SK-N-SH (cell line): ENCODE data around the gene GPR180. TPM values are rescaled to one million over a fixed set of nuclear protein-coding genes. Genes with fewer than 3 reads are reported as not detected.
A peak's percentile ranks its signal among the peaks of the same experiment; 100 is the strongest.

Experiments
- CTCF ChIA-PET: fragments of 300-600, 350-600 bp; formaldehyde crosslinking; extraction: SDS; loops from one replicate; lab custom pipeline; 2021; lab: Yijun Ruan, JAX
- POLR2A ChIA-PET: fragments of 350-600 bp; sonication (Branson Sonifier 250); formaldehyde crosslinking; extraction: SDS; loops from one replicate; lab custom pipeline; 2020; ENCODE audit warnings: antibody characterized with exemption, inconsistent platforms; lab: Yijun Ruan, JAX
- DNase-seq: peaks from one replicate; pipeline ENCODE4 v3.0.0; 2012
- H2AFZ ChIP-seq: fragments of 200-600 bp; sonication (generic); 2 replicates; pipeline ENCODE4 v1.8.1; 2016; ENCODE audit warnings: antibody characterized with exemption, mild to moderate bottlenecking, low read depth
- H3F3A ChIP-seq: fragments of 200-600 bp; sonication (generic); replicated peaks from 2 replicates; pipeline ENCODE3; 2016; ENCODE audit warnings: antibody characterized with exemption, mild to moderate bottlenecking; ENCODE audit not compliant: insufficient read depth
- H3K27ac ChIP-seq, 2 experiments: fragments of 200-500 bp in 1 of 2; fragments of 200-600 bp in 1 of 2; sonication (Bioruptor generic) in 1 of 2; sonication (generic), shearing (Covaris generic) in 1 of 2; 2 replicates each; pipeline versions ENCODE4 v1.5.1 to v1.6.1; 2014 to 2016; ENCODE audit warnings: low read depth in 2 of 2, inconsistent platforms in 1 of 2, low read length in 1 of 2, mild to moderate bottlenecking in 1 of 2, mixed read lengths in 1 of 2
- H3K27me3 ChIP-seq: fragments of 200-600 bp; sonication (generic), shearing (Covaris generic); 2 replicates; pipeline ENCODE4 v1.6.1; 2016; ENCODE audit warnings: mixed run types; ENCODE audit not compliant: insufficient read depth
- H3K36me3 ChIP-seq, 2 experiments: fragments of 200-500 bp in 1 of 2; fragments of 200-600 bp in 1 of 2; sonication (Bioruptor generic) in 1 of 2; sonication (generic) in 1 of 2; replicated peaks in 1 of 2; 2 replicates each; pipeline versions ENCODE3 to v1.5.1; 2014 to 2016; ENCODE audit warnings: low read length in 1 of 2, mild to moderate bottlenecking in 1 of 2; ENCODE audit not compliant: insufficient read depth in 2 of 2, control insufficient read depth in 1 of 2
- H3K4me1 ChIP-seq, 2 experiments: fragments of 200-500 bp in 1 of 2; fragments of 200-600 bp in 1 of 2; sonication (Bioruptor generic) in 1 of 2; sonication (generic), shearing (Covaris generic) in 1 of 2; 2 replicates each; pipeline versions ENCODE4 v1.5.1 to v1.6.1; 2014 to 2016; ENCODE audit warnings: low read depth in 1 of 2, low read length in 1 of 2, mixed run types in 1 of 2; ENCODE audit not compliant: insufficient read depth in 2 of 2, control insufficient read depth in 1 of 2
- H3K4me2 ChIP-seq: fragments of 200-600 bp; sonication (generic), shearing (Covaris generic); 2 replicates; pipeline ENCODE4 v1.6.1; 2017; ENCODE audit warnings: mixed run types
- H3K4me3 ChIP-seq, 2 experiments: fragments of 200-500 bp in 1 of 2; fragments of 200-600 bp in 1 of 2; sonication (Bioruptor generic) in 1 of 2; sonication (generic), shearing (Covaris generic) in 1 of 2; 2 replicates each; pipeline versions ENCODE4 v1.5.1 to v1.8.1; 2014 to 2016; ENCODE audit warnings: low read depth in 2 of 2, inconsistent platforms in 1 of 2, low read length in 1 of 2, mild to moderate bottlenecking in 1 of 2, mixed read lengths in 1 of 2, moderate library complexity in 1 of 2
- H3K79me2 ChIP-seq: fragments of 200-600 bp; sonication (generic); 2 replicates; pipeline ENCODE4 v1.8.1; 2017; ENCODE audit warnings: mild to moderate bottlenecking; ENCODE audit not compliant: insufficient read depth
- H3K9ac ChIP-seq: fragments of 200-600 bp; sonication (generic); 2 replicates; pipeline ENCODE4 v1.6.1; 2017; ENCODE audit warnings: mixed run types
- H3K9me2 ChIP-seq: fragments of 200-600 bp; sonication (generic); 2 replicates; pipeline ENCODE4 v1.6.1; 2017; ENCODE audit warnings: mixed run types
- H3K9me3 ChIP-seq: fragments of 200-600 bp; sonication (generic); 2 replicates; pipeline ENCODE4 v1.6.1; 2017; ENCODE audit warnings: mixed run types, mild to moderate bottlenecking, moderate library complexity
- H4K20me1 ChIP-seq: fragments of 200-600 bp; sonication (generic); 2 replicates; pipeline ENCODE4 v1.6.1; 2017; ENCODE audit warnings: mild to moderate bottlenecking, mixed run types; ENCODE audit not compliant: insufficient read depth
- CTCF ChIP-seq: fragments of 200-600 bp; sonication (generic); IDR thresholded peaks from 2 replicates; pipeline ENCODE4 v1.6.1; 2017; ENCODE audit warnings: antibody characterized with exemption, mild to moderate bottlenecking, moderate library complexity
- EZH2phosphoT487 ChIP-seq: fragments of 200-600 bp; sonication (generic); IDR thresholded peaks from 2 replicates; pipeline ENCODE4 v1.6.1; 2017; ENCODE audit warnings: low read depth, mixed run types, mild to moderate bottlenecking, antibody characterized with exemption, moderate library complexity, borderline replicate concordance
- GABPA ChIP-seq: IDR thresholded peaks from 2 replicates; pipeline ENCODE4 v1.4.0; 2012; ENCODE audit warnings: low read depth, mild to moderate bottlenecking
- GATA2 ChIP-seq: sonication (generic); formaldehyde crosslinking; IDR thresholded peaks from 2 replicates; pipeline ENCODE4 v1.5.0; 2020; ENCODE audit warnings: mild to moderate bottlenecking, missing genetic modification reagents
- MEF2A ChIP-seq: IDR thresholded peaks from 2 replicates; pipeline ENCODE4 v1.4.0; 2012; ENCODE audit warnings: low read depth, borderline replicate concordance
- NRF1 ChIP-seq: IDR thresholded peaks from 2 replicates; pipeline ENCODE4 v1.6.1; 2012; ENCODE audit warnings: low read depth, mild to moderate bottlenecking, low read length
- POLR2AphosphoS5 ChIP-seq: IDR thresholded peaks from 2 replicates; pipeline ENCODE4 v1.6.1; 2012; ENCODE audit warnings: low read depth, low read length
- RAD21 ChIP-seq: IDR thresholded peaks from 2 replicates; pipeline ENCODE4 v1.6.1; 2012; ENCODE audit warnings: mild to moderate bottlenecking, low read length
- RFX5 ChIP-seq: IDR thresholded peaks from 2 replicates; pipeline ENCODE4 v1.6.1; 2012; ENCODE audit warnings: mild to moderate bottlenecking, improper control_type of control experiment, low read length
- RXRA ChIP-seq: IDR thresholded peaks from 2 replicates; pipeline ENCODE4 v1.4.0; 2012; ENCODE audit warnings: low read depth, mild to moderate bottlenecking, borderline replicate concordance
- USF1 ChIP-seq: IDR thresholded peaks from 2 replicates; pipeline ENCODE4 v1.4.0; 2012; ENCODE audit warnings: low read depth, borderline replicate concordance
- USF2 ChIP-seq: fragments of 150-350 bp; IDR thresholded peaks from 2 replicates; pipeline ENCODE4 v1.6.1; 2017; ENCODE audit warnings: antibody characterized with exemption, low read length, low read depth, borderline replicate concordance
- WGBS: methylation state at CpG from one replicate; pipeline ENCODE4 v1.1.6; 2017; ENCODE audit warnings: low lambda C conversion rate; 5-methylcytosine and 5-hydroxymethylcytosine counted together
- polyA plus RNA-seq, 3 experiments: library from polyadenylated mRNA; depleted of rRNA; stranded (reverse); fragments of >200 nt; gene quantifications; 2 replicates each; pipeline ENCODE4 v1.2.3, GENCODE V29; 2012
- TF ChIP-seq, protein P1 (sequence below): IDR thresholded peaks from 2 replicates; pipeline ENCODE4 v1.4.0; 2012; ENCODE audit warnings: low read depth
- TF ChIP-seq, protein P2 (sequence below): IDR thresholded peaks from 2 replicates; pipeline ENCODE4 v1.4.0; 2012; ENCODE audit warnings: low read depth, borderline replicate concordance
- TF ChIP-seq, protein P3 (sequence below): IDR thresholded peaks from 2 replicates; pipeline ENCODE4; 2012

GPR180 gene
- polyA plus RNA-seq, 1 of the 3 experiments (the other 2 are of a cell fraction), result 1.8 TPM

DNA sequence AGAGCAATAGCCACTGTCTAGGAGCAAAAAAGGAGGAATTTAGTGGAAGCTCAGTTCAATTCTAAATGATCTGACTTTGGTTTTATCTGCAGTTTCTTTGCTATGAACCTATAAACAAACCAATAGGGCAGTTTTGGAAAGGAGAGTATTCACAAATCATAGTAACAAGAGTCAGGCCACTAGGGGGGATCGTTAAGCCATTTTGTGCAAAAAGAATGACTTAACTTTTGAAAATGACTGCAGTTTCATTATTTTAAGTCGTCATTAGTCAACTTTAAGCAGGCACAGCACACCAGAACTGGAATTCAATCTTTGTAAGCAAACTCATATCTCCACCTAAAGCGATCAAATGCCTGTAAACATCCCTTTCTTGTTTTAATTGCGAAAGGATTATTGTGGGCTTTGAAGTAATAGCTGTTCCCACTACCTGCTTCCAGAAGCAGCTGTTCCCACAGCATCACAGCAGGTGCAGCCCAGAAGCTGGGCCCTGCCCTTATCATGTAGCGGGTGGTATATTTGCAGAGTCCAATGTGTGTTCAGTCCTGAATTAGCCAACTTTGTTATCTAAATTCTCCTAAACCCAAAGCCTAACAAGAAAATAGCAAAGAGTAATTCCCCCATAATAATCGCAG lies 59.2 kb downstream of the GPR180 start:
- peaks cover 0 to 5% of the 10 kb centered on the region in 2 experiments; a peak in 2 of 4 replicates for H3K4me1 ChIP-seq
- H3K27ac ChIP-seq, result no peak overlapping the region
- H3K4me2 ChIP-seq, result no peak overlapping the region
- TF ChIP-seq MEF2A (no peak), RAD21 (peak; percentile 54), CTCF (peak; percentile 48)
- 59% methylated on average over 6 of the region's 6 CpGs for WGBS
- H3K9me3 ChIP-seq, result no peaks in the 10 kb centered on the region
- no peaks in the 10 kb centered on the region for H3F3A ChIP-seq
- peaks cover 21% of the 10 kb centered on the region; the same call in 1 of the 2 replicates for H3K27me3 ChIP-seq
- no peaks in the 10 kb centered on the region for H3K9me2 ChIP-seq
- POLR2A ChIA-PET, result no interaction called here
- DNase-seq, result peak; percentile 13
- no peak overlapping the region for H2AFZ ChIP-seq
- no peaks in the 10 kb centered on the region for H3K36me3 ChIP-seq
- H3K4me3 ChIP-seq, result no peak overlapping the region
- H4K20me1 ChIP-seq, result no peaks in the 10 kb centered on the region
- no peak overlapping the region for H3K9ac ChIP-seq
- CTCF ChIA-PET, result interaction anchor here (0.6 to 5.2 kb wide), 13 partner anchors 10 to 495 kb away, joined by 3 to 33 read pairs (median 4); no protein-coding TSS in a partner anchor
- H3K79me2 ChIP-seq, result no peaks in the 10 kb centered on the region

DNA sequence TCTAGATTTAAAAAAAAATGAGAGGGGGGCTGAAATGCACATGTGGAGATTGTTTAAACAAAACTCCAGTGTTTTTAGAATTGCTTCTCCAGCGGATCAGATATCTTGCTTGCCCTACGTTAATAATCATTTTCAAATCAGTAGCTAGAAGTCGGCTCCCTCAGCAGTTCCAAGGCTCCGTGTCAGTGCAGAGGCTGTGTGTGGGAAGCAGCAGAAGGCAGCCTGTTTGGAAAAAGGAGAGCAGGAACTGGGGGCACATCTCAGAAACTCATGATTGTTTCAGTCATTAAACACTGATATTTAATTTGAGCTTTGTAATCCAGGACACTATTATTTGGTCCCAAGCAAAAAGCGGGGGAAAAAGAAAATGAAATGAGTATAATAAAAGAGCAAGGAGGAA lies 59.7 kb downstream of the GPR180 start:
- H3K9me3 ChIP-seq, result no peaks in the 10 kb centered on the region
- POLR2A ChIA-PET, result no interaction called here
- TF ChIP-seq, protein P1, sequence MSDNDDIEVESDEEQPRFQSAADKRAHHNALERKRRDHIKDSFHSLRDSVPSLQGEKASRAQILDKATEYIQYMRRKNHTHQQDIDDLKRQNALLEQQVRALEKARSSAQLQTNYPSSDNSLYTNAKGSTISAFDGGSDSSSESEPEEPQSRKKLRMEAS, result no peak
- TF ChIP-seq, protein P2, sequence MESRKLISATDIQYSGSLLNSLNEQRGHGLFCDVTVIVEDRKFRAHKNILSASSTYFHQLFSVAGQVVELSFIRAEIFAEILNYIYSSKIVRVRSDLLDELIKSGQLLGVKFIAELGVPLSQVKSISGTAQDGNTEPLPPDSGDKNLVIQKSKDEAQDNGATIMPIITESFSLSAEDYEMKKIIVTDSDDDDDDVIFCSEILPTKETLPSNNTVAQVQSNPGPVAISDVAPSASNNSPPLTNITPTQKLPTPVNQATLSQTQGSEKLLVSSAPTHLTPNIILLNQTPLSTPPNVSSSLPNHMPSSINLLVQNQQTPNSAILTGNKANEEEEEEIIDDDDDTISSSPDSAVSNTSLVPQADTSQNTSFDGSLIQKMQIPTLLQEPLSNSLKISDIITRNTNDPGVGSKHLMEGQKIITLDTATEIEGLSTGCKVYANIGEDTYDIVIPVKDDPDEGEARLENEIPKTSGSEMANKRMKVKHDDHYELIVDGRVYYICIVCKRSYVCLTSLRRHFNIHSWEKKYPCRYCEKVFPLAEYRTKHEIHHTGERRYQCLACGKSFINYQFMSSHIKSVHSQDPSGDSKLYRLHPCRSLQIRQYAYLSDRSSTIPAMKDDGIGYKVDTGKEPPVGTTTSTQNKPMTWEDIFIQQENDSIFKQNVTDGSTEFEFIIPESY, result no peak
- TF ChIP-seq, protein P3, sequence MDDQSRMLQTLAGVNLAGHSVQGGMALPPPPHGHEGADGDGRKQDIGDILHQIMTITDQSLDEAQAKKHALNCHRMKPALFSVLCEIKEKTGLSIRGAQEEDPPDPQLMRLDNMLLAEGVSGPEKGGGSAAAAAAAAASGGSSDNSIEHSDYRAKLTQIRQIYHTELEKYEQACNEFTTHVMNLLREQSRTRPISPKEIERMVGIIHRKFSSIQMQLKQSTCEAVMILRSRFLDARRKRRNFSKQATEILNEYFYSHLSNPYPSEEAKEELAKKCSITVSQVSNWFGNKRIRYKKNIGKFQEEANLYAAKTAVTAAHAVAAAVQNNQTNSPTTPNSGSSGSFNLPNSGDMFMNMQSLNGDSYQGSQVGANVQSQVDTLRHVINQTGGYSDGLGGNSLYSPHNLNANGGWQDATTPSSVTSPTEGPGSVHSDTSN, result no peak
- no peak for TF ChIP-seq POLR2AphosphoS5
- no peak for TF ChIP-seq CTCF
- no peak for TF ChIP-seq USF2
- TF ChIP-seq GATA2 (CRISPR knock-in tag), result no peak
- TF ChIP-seq MEF2A, result no peak
- no peak for TF ChIP-seq RXRA
- TF ChIP-seq GABPA, result no peak
- TF ChIP-seq USF1, result no peak
- TF ChIP-seq EZH2phosphoT487, result no peak
- TF ChIP-seq NRF1, result no peak
- TF ChIP-seq RFX5, result no peak

More for the DNA sequence above, 59.7 kb downstream of the GPR180 start:
- CTCF ChIA-PET, result interaction anchor here (0.7 to 5.2 kb wide), 11 partner anchors 11 to 491 kb away, joined by 3 to 33 read pairs (median 4); no protein-coding TSS in a partner anchor
- Histone ChIP-seq H3K4me2 (no peak overlapping the region), H3F3A (no peaks in the 10 kb centered on the region), H3K79me2 (no peaks in the 10 kb centered on the region), H3K9ac (no peak overlapping the region), H3K27me3 (peaks cover 21% of the 10 kb centered on the region; the same call in 1 of the 2 replicates), H3K4me1 (peaks cover 0 to 5% of the 10 kb centered on the region in 2 experiments; a peak in 2 of 4 replicates), H2AFZ (no peak overlapping the region), H3K27ac (no peak overlapping the region), H3K36me3 (no peaks in the 10 kb centered on the region), H3K4me3 (no peak overlapping the region), H4K20me1 (no peaks in the 10 kb centered on the region), H3K9me2 (no peaks in the 10 kb centered on the region)
- no peak for DNase-seq
- 52% methylated on average over 5 of the region's 5 CpGs for WGBS
